HG02981 (cell line): ENCODE results near the gene SLC5A2.

Source experiments
- ATAC-seq: cut with Tn5 transposase; IDR thresholded peaks from one replicate; pipeline ENCODE4 v1.9.1; 2021; ENCODE audit warnings: mild to moderate bottlenecking, moderate library complexity; ENCODE audit not compliant: unreplicated experiment

SLC5A2 gene

GRCh38 chr16:31459687-31460581 lies 23.0 kb upstream of the SLC5A2 start:
- peak; percentile 67 for ATAC-seq

- ATAC-seq: no peak
Measured at GRCh38 chr16:31460582-31461002, 22.3 kb upstream of the SLC5A2 start.

- no peak for ATAC-seq
Measured at GRCh38 chr16:31461201-31461920, 21.6 kb upstream of the SLC5A2 start.

GRCh38 chr16:31461921-31462804 lies 20.8 kb upstream of the SLC5A2 start:
- ATAC-seq: no peak

GRCh38 chr16:31464348-31464769 lies 18.6 kb upstream of the SLC5A2 start:
- no peak for ATAC-seq

- no peak for ATAC-seq
Measured at GRCh38 chr16:31464781-31465260, 18.1 kb upstream of the SLC5A2 start.

GRCh38 chr16:31465788-31466370 lies 17.0 kb upstream of the SLC5A2 start:
- no peak for ATAC-seq

- ATAC-seq: no peak
Measured at GRCh38 chr16:31466381-31466841, 16.5 kb upstream of the SLC5A2 start.

GRCh38 chr16:31467151-31467773 lies 15.7 kb upstream of the SLC5A2 start:
- peak; percentile 69 for ATAC-seq

GRCh38 chr16:31467858-31468257 lies 15.1 kb upstream of the SLC5A2 start:
- ATAC-seq: no peak

GRCh38 chr16:31470615-31471014 lies 12.3 kb upstream of the SLC5A2 start:
- ATAC-seq: no peak

GRCh38 chr16:31471241-31471874 lies 11.6 kb upstream of the SLC5A2 start:
- no peak for ATAC-seq

- ATAC-seq: no peak
Measured at GRCh38 chr16:31471875-31472708, 10.8 kb upstream of the SLC5A2 start, which contains the start of gene TGFB1I1. Gene TGFB1I1, plus strand, starts transcription at chr16:31472152. Its CDS starts 37 bp downstream, at chr16:31472189.

GRCh38 chr16:31472709-31473203 lies 10.2 kb upstream of the SLC5A2 start:
- ATAC-seq: no peak

- ATAC-seq: no peak
Measured at GRCh38 chr16:31473264-31473984, 9.5 kb upstream of the SLC5A2 start.

- ATAC-seq: no peak
Measured at GRCh38 chr16:31474173-31474714, 8.7 kb upstream of the SLC5A2 start.
